Posterior vena cava (tissue), 2 donors: Measurements from ENCODE around the gene CBX3. TPM values are rescaled to one million over a fixed set of nuclear protein-coding genes. Genes with fewer than 3 reads are reported as not detected.
"Not testable (repeated sequence)": the region's sequence is repeated elsewhere in the genome, so short reads cannot be mapped to it uniquely, and the experiment has no call there.

ENCODE experiments used
- DNase-seq: peaks from one replicate; pipeline ENCODE4 v3.0.0-alpha.2; 2020; ENCODE audit warnings: low spot score
- intact Hi-C, 2 donors: fragments of 100-400 bp; cut with DNase I; formaldehyde crosslinking; loops; one replicate each; pipeline versions ENCODE4 v1.14.1 to v1.14.2; 2022 to 2023
- total RNA-seq, 2 donors: library from RNA; stranded (reverse); fragmentation: NEBNext Ultra II Directional; extraction: Animal tissue kit (Norgen Biotek cat#: 25700); gene quantifications; one replicate each; pipeline ENCODE4 v1.2.1, GENCODE V29; 2021
- donor health status: DM: yes; HTN: yes; CAD: no.
- donor health status: DM: yes; HTN: yes; CAD: no.

Gene CBX3
- total RNA-seq, 2 donors from 2014 or later, result 74.2 to 94.8 TPM

- intact Hi-C loops, result no loop called here
- no peak for DNase-seq
Observed at GRCh38 chr7:26167303-26167934, 34.1 kb upstream of the CBX3 start.

- intact Hi-C loops, result no loop called here
- no peak for DNase-seq
Observed at GRCh38 chr7:26168458-26169023, 33.0 kb upstream of the CBX3 start.

GRCh38 chr7:26169271-26169670, 32.3 kb upstream of the CBX3 start:
- DNase-seq, result no peak
- intact Hi-C loops, result no loop called here

DNA sequence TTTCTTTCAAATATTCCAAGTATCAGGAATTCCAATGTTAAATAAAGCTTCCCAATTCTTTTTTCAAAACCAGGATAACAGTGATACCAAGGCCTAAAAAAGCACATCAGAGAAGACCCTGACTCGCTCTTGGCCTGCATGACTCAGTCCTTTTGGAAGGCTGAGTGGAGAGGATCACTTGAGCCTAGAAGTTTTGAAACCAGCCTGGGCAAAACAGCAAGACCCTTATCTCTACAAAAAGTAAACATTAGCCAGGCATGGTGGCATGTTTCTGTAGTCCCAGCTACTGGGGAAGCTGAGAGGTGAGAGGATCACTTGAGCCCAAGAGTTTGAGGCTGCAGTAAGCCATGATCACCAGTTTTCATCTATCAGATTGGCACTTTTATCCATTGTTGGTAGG, 30.9 kb upstream of the CBX3 start:
- no peak for DNase-seq
- intact Hi-C loops, result no loop called here

DNA sequence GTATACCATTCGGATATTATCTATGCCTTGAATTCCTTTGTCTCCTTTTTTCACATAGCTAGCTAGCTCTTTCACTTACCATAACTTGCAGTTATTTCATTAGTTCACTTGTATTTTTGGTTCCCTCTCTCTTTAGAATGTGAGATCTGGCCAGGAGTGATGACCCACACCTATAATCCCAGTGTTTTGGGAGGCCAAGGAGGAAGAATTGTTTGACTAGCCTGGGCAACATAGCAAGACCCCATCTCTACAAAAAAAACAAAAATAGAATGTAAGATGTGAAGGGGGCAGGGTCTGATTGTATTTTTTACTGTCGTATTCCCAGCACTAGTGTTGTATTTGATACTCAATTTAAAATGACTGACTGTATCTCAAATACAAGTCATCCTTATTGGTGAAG, 29.9 kb upstream of the CBX3 start:
- intact Hi-C loops, result no loop called here
- no peak for DNase-seq

DNA sequence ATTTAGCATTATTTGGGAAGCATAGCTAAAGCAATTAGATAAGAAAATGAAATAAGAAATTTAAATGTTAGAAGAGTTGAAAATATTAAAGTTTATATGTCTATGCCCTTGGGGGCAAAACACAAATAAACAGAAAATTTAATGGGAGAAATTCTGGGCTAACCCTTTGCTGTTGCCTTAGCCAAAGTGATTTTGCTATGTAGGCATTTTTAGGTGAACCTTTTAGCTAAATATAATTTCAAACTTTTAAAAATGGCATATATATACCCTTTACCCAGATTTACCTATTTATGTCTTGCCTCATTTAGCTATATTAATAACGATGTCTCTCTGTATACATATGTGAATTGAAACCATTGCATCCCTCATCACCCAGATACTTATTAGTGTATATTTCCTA, 29.5 kb upstream of the CBX3 start:
- intact Hi-C loops, result no loop called here
- DNase-seq, result no peak

DNA sequence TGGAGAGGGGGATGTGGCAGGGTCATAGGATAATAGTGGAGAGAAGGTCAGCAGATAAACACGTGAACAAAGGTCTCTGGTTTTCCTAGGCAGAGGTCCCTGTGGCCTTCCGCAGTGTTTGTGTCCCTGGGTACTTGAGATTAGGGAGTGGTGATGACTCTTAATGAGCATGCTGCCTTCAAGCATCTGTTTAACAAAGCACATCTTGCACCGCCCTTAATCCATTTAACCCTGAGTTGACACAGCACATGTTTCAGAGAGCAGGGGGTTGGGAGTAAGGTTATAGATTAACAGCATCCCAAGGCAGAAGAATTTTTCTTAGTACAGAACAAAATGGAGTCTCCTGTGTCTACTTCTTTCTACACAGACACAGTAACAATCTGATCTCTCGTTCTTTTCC, 25.6 kb upstream of the CBX3 start:
- intact Hi-C loops, result not testable (repeated sequence)

GRCh38 chr7:26176696-26177095, 24.8 kb upstream of the CBX3 start:
- intact Hi-C loops, DNase-seq: not testable (repeated sequence)

More for the DNA sequence above, 25.6 kb upstream of the CBX3 start:
- DNase-seq, result not testable (repeated sequence)

DNA sequence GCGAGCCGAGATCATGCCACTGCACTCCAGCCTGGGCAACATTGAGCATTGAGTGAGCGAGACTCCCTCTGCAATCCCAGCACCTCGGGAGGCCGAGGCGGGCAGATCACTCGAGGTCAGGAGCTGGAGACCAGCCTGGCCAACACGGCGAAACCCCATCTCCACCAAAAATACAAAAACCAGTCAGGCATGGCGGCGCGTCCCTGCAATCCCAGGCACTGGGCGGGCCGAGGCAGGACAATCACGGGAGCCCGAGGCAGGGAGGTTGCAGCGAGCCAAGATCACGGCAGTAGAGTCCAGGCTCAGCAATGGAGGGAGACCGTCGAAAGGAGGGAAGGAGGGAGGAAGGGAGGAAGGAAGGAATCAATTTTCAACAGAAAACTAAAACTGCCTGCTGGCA, 24.3 kb upstream of the CBX3 start:
- intact Hi-C loops, result not testable (repeated sequence)

DNA sequence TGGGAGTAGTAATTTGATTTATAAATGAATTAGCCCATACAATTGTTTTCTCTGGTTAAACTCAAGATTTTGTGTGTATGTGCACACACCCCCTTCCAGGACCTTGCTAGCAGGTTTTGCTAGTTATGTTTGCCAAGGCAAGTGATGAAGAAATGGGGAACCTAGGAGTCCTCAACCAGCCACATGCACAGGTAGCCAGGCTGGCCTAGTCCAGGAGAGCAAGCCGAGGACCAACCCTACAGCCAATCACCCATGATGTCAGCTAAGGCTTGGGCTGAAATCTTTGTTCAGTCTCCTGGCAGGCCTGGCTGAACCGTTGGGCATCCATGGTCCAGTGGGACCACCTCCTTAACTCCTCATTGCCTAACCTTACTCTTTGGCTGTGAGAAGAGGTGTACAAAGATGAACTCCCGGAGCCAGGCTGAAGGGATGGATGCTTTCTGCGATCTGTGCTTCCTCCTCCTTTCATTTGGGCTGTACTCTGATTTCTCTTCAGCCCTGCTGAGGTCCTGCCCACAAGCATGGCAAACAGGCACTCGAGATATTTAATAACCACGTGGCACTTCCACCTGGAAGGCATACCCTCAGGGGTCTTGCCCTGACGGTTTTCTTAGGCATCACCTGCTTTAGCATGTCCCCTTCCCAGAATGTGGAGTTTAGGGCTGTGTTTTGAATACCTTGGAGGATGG, 23.1 kb upstream of the CBX3 start:
- DNase-seq, result no peak
- intact Hi-C loops, result no loop called here

More for the DNA sequence above, 24.3 kb upstream of the CBX3 start:
- DNase-seq, result not testable (repeated sequence)

- intact Hi-C loops, result no loop called here
- no peak for DNase-seq
Observed at GRCh38 chr7:26179422-26179821, 22.1 kb upstream of the CBX3 start.

- DNase-seq, result no peak
- intact Hi-C loops, result no loop called here
Observed at GRCh38 chr7:26179826-26180497, 21.6 kb upstream of the CBX3 start.

DNA sequence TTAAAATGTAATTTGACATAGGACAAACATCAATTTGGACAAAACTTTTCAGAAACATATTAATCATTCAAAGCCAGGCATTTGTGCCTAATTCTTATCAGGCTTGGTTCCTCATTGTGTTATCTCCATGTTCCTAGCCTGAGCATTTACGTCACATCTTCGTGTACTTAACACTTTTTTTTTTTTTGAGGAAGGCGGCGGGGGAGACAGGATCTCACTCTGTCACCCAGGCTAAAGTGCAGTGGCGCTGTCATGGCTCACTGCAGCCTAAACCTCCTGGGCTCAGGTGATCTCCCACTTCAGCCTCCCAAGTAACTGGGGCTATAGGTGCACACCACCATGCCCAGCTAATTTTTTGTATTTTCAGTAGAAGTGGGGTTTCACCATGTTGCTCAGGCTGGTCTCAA, 20.8 kb upstream of the CBX3 start:
- no peak for DNase-seq
- intact Hi-C loops, result no loop called here

DNA sequence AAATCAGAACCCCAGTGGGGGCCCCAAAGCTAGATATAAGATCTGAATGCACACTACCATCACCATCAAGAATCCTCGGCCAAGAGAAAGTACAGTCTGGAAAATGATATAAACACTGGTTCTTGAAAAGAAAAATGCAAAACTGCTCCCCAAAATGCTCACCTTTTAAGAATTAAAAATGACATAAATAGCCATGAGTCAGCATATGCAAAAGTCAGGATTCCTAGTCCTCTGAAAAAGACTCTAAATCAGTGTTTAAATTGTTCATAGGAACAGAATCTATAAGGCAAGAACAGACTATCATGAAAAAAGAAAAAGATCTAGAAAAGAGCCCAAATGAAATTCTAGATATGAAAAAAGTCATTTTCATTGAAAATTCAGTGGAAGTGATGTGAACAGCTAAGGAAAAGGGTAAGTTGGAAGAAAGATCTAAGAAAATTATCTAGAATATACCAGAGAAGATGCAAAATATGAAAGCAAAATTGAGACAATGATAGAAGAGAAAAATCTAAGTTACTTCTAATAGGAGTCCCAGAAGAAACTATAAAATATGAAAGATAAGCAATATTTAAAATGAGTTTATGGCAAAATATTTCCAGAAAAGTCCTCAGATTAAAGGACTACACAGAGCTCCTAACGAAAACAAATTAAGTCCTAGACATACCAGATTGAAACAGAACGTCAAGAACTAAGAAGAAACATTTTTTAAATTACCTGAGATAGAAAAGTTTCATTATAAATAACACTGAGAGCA, 19.9 kb upstream of the CBX3 start:
- DNase-seq, result no peak
- intact Hi-C loops, result no loop called here

DNA sequence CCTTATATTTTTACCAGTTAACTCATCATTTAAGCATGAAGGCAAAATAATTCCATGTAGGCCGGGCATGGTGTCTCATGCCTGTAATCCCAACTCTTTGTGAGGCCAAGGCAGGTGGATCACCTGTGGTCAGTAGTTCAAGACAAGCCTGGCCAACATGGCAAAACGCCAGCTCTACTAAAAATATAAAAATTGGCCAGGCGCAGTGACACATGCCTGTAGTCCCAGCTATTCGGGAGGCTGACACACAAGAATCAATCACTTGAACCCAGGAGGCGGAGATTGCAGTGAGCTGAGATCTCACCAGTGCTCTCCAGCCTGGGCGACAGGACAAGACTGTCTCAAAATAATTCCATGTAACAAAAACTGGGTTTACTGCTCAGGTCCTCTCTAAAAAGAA, 19.3 kb upstream of the CBX3 start:
- DNase-seq, result no peak
- intact Hi-C loops, result no loop called here

- intact Hi-C loops, result no loop called here
- no peak for DNase-seq
Observed at GRCh38 chr7:26182706-26183105, 18.8 kb upstream of the CBX3 start.

- DNase-seq, result no peak
- intact Hi-C loops, result no loop called here
Observed at GRCh38 chr7:26183545-26184280, 17.8 kb upstream of the CBX3 start.

DNA sequence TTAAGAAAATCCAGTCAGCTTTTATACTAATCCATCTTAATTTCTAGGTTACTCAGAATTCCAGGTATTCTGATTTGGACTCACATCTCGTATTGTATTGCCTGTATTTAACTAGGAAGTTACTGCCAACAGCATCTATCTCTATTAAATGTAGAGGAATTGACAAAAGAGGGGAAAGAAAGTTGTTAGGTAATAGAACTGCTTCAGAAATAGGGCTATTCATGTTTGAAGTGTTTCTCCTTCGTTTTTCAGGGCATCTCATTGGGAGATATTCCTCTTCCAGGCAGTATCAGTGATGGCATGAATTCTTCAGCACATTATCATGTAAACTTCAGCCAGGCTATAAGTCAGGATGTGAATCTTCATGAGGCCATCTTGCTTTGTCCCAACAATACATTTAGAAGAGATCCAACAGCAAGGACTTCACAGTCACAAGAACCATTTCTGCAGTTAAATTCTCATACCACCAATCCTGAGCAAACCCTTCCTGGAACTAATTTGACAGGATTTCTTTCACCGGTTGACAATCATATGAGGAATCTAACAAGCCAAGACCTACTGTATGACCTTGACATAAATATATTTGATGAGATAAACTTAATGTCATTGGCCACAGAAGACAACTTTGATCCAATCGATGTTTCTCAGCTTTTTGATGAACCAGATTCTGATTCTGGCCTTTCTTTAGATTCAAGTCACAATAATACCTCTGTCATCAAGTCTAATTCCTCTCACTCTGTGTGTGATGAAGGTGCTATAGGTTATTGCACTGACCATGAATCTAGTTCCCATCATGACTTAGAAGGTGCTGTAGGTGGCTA, 17.1 kb upstream of the CBX3 start:
- DNase-seq, intact Hi-C loops: not testable (repeated sequence)
